Sigmoid colon (tissue), 7 donors: ENCODE measurements around the gene RPS6KA5. TPM values are rescaled to one million over a fixed set of nuclear protein-coding genes. Genes with fewer than 3 reads are reported as not detected.

ENCODE experiments used
- DNase-seq: peaks from one replicate; pipeline ENCODE4 v3.0.0-alpha.2; 2019
- H3K27ac ChIP-seq, 4 donors: fragments of 200-600 bp; sonication (generic); one replicate each; pipeline ENCODE4 v1.5.1; 2016 to 2019; ENCODE audit warnings: mild to moderate bottlenecking in 1 of 4
- H3K27me3 ChIP-seq, 3 donors: fragments of 200-600 bp; sonication (generic); one replicate each; pipeline ENCODE4 v1.5.1; 2019; ENCODE audit warnings: mild to moderate bottlenecking in 1 of 3
- H3K36me3 ChIP-seq, 4 donors: fragments of 200-600 bp; sonication (generic); one replicate each; pipeline ENCODE4 v1.5.1; 2016 to 2019
- H3K4me1 ChIP-seq, 4 donors: fragments of 200-600 bp; sonication (generic); one replicate each; pipeline ENCODE4 v1.5.1; 2017 to 2019
- H3K4me3 ChIP-seq, 4 donors: fragments of 200-600 bp; sonication (generic); one replicate each; pipeline ENCODE4 v1.5.1; 2017 to 2019; ENCODE audit warnings: mild to moderate bottlenecking in 2 of 4, moderate library complexity in 1 of 4
- H3K9me3 ChIP-seq, 4 donors: fragments of 200-600 bp in 3 of 4; sonication (generic) in 3 of 4; one replicate each; pipeline versions ENCODE4 v1.5.1 to v1.6.1; 2013 to 2019
- EP300 ChIP-seq, 4 donors: sonication (generic); formaldehyde crosslinking; IDR thresholded peaks; one replicate each; pipeline ENCODE4 v1.6.1; 2017; ENCODE audit warnings: antibody characterized with exemption in 4 of 4
- POLR2A ChIP-seq, 2 donors: fragments of 450-650 bp; IDR thresholded peaks; one replicate each; pipeline ENCODE4 v1.6.1; 2016; ENCODE audit warnings: antibody characterized with exemption in 2 of 2, mild to moderate bottlenecking in 2 of 2, moderate library complexity in 2 of 2
- POLR2AphosphoS5 ChIP-seq, 4 donors: sonication (generic); formaldehyde crosslinking; IDR thresholded peaks; one replicate each; pipeline ENCODE4 v1.6.1; 2017; ENCODE audit warnings: antibody characterized with exemption in 4 of 4
- WGBS, 2 donors: extraction: QIAGEN DNeasy Blood & Tissue Kit; methylation state at CpG; one replicate each; pipeline ENCODE4 v1.1.7; 2013; 5-methylcytosine and 5-hydroxymethylcytosine counted together
- intact Hi-C: fragments of 100-400 bp; cut with DNase I; formaldehyde crosslinking; loops from one replicate; pipeline ENCODE4 v1.15.1; 2023
- polyA plus RNA-seq, 3 donors: library from polyadenylated mRNA; stranded (reverse); fragments of 200-250 nt; gene quantifications; one replicate each; pipeline ENCODE4 v1.2.3, GENCODE V29; 2013
- total RNA-seq, 4 donors: library from RNA; depleted of rRNA; stranded (reverse); fragments of >200 nt; gene quantifications; one replicate each; pipeline ENCODE4 v1.1.0, GENCODE V29; 2016
- TF ChIP-seq, protein P1 (sequence below), 4 experiments: fragments of 450-650 bp in 3 of 4; fragments of 200-600 bp in 1 of 4; IDR thresholded peaks; one replicate each; pipeline ENCODE4 v1.5.1; 2016 to 2019; ENCODE audit warnings: antibody characterized with exemption in 4 of 4, mild to moderate bottlenecking in 3 of 4, moderate library complexity in 2 of 4
- donor health status: healthy with polysubstance abuse.
- donor health status: Bipolar disorder and iron deficiency.
- donor health status: healthy.

Gene RPS6KA5
- total and polyA plus RNA-seq, 7 donors = 3.6 to 36.4 (median 18.2) TPM

DNA sequence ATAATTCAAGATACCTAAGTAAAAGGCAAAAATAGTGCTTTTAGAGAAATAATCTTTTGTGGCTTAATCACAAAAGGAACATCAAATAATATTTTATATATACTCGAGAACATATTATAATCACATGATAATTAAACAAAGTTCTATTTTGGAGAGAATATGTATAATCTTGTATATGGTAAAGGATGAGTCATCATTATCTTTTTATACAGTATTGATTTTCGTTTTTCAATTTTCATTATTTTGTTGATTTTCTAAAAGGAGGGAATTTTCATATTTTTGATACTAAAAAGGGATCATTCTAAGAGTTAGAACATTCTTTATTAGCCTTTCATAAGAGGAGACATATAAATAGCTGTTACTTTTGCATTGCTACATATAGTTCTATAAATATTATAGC lies 166.9 kb downstream of the RPS6KA5 start:
- intact Hi-C loops = no loop called here

DNA sequence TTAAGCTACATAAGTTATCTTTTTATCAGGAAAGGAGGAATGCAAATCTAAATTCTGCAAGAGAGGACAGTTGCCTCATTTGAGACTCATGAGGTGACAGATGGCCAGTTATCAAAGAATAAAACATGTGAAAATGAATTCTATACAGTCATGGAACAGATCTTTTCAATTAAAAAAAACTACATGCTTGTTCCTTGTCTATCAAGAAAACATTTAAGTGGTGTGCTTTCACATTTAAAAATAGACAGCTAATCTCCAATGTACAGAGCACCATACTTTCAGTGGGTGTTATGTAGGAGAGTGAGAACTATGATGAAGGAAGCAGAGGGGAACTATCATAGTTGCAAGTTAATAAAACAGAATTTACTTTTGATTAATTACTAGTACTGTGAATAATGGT lies 167.5 kb downstream of the RPS6KA5 start:
- Histone ChIP-seq H3K4me3 (no peak overlapping the region), H3K36me3 (peaks cover 2 to 69% (median 7%) of the 10 kb centered on the region in 4 donors), H3K27me3 (no peaks in the 10 kb centered on the region), H3K27ac (no peak overlapping the region), H3K9me3 (no peaks in the 10 kb centered on the region), H3K4me1 (no peaks in the 10 kb centered on the region)
- TF ChIP-seq POLR2A (IDR thresholded peaks at IDR 0.05) (no peak), EP300 (IDR thresholded peaks at IDR 0.05) (no peak), POLR2AphosphoS5 (IDR thresholded peaks at IDR 0.05) (no peak)
- DNase-seq = no peak
- intact Hi-C loops = no loop called here

More for the DNA sequence above, 166.9 kb downstream of the RPS6KA5 start:
- Histone ChIP-seq H3K4me3 (no peak overlapping the region), H3K27me3 (no peaks in the 10 kb centered on the region), H3K27ac (no peak overlapping the region), H3K36me3 (peaks cover 8 to 74% (median 11%) of the 10 kb centered on the region in 4 donors), H3K4me1 (no peaks in the 10 kb centered on the region), H3K9me3 (no peaks in the 10 kb centered on the region)
- 88 to 93% methylated on average over 2 of the region's 2 CpGs for WGBS, 2 donors
- TF ChIP-seq EP300 (IDR thresholded peaks at IDR 0.05) (no peak), POLR2AphosphoS5 (IDR thresholded peaks at IDR 0.05) (no peak), POLR2A (IDR thresholded peaks at IDR 0.05) (no peak)
- TF ChIP-seq, protein P1, sequence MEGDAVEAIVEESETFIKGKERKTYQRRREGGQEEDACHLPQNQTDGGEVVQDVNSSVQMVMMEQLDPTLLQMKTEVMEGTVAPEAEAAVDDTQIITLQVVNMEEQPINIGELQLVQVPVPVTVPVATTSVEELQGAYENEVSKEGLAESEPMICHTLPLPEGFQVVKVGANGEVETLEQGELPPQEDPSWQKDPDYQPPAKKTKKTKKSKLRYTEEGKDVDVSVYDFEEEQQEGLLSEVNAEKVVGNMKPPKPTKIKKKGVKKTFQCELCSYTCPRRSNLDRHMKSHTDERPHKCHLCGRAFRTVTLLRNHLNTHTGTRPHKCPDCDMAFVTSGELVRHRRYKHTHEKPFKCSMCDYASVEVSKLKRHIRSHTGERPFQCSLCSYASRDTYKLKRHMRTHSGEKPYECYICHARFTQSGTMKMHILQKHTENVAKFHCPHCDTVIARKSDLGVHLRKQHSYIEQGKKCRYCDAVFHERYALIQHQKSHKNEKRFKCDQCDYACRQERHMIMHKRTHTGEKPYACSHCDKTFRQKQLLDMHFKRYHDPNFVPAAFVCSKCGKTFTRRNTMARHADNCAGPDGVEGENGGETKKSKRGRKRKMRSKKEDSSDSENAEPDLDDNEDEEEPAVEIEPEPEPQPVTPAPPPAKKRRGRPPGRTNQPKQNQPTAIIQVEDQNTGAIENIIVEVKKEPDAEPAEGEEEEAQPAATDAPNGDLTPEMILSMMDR (IDR thresholded peaks at IDR 0.05) = no peak
- no peak for DNase-seq

DNA sequence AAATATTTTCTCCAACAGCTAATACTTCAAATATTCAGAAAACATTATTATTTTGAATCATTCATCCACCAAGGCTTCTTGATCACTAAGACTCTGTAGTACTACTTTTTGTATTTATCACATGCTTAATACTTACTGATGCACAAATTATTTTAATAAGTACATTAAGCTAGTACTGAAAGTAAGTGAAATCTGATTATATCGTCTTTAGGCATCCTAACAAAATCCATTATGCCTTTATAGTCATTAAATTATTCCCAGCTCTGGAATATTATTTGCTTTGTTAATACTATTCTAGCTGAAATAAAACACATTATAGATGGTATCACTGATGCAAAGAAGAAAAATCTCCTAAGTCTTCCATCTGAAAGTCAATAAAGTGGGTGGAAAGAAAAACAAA lies 169.1 kb downstream of the RPS6KA5 start:
- H3K36me3 ChIP-seq = peaks cover 0 to 59% (median 2%) of the 10 kb centered on the region in 4 donors
- intact Hi-C loops = no loop called here
- no peak overlapping the region for H3K4me3 ChIP-seq
- no peak for DNase-seq
- WGBS, 2 donors = 96 to 99% methylated on average over 1 of the region's 1 CpG
- no peaks in the 10 kb centered on the region for H3K27me3 ChIP-seq
- H3K4me1 ChIP-seq = no peaks in the 10 kb centered on the region
- no peaks in the 10 kb centered on the region for H3K9me3 ChIP-seq
- no peak overlapping the region for H3K27ac ChIP-seq
- TF ChIP-seq, protein P1 (IDR thresholded peaks at IDR 0.05) = no peak
- TF ChIP-seq POLR2A (IDR thresholded peaks at IDR 0.05) (no peak), POLR2AphosphoS5 (IDR thresholded peaks at IDR 0.05) (no peak), EP300 (IDR thresholded peaks at IDR 0.05) (no peak)

- TF ChIP-seq, protein P1 (IDR thresholded peaks at IDR 0.05) = no peak
- no peak for TF ChIP-seq POLR2AphosphoS5 (IDR thresholded peaks at IDR 0.05)
- TF ChIP-seq EP300 (IDR thresholded peaks at IDR 0.05) = no peak
- TF ChIP-seq POLR2A (IDR thresholded peaks at IDR 0.05) = no peak
- no peak for DNase-seq
- Histone ChIP-seq H3K9me3 (no peaks in the 10 kb centered on the region), H3K27me3 (no peaks in the 10 kb centered on the region), H3K4me3 (no peak overlapping the region), H3K36me3 (peaks cover 0 to 53% (median 2%) of the 10 kb centered on the region in 4 donors), H3K27ac (no peak overlapping the region), H3K4me1 (no peaks in the 10 kb centered on the region)
- intact Hi-C loops = no loop called here
- 95% methylated on average over 10 of the region's 10 CpGs for WGBS, 2 donors
These were observed 170.0 kb downstream of the RPS6KA5 start for GRCh38 chr14:90890322-90891020.

DNA sequence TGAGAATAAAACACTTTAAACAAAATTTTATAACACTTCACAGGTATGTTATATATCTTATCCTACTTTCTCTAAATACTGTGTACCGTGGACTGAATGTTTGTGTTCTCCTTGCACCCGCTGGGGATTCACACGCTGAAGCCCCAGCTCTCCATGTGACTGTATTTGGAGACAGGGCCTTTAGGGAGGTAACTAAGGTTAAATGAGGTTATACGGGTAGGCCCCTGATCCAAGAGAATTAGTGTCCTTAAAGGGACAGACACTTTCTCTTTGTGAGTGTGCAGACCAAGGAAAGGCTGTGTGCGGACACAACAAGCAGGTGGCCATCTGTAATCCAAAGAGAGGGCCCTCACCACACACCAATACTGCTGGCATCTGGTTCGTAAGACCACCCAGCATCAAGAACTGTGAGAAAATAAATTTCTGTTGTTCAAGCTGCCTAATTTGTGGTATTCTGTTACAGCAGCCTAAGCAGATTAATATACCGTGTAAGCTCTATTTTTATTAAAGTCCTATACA lies 174.1 kb downstream of the RPS6KA5 start:
- H3K27ac ChIP-seq = no peak overlapping the region
- no peaks in the 10 kb centered on the region for H3K27me3 ChIP-seq
- TF ChIP-seq EP300 (IDR thresholded peaks at IDR 0.05) (no peak), POLR2A (IDR thresholded peaks at IDR 0.05) (no peak), POLR2AphosphoS5 (IDR thresholded peaks at IDR 0.05) (no peak)
- TF ChIP-seq, protein P1 (IDR thresholded peaks at IDR 0.05) = no peak
- peaks cover 0 to 34% (median 2%) of the 10 kb centered on the region in 4 donors for H3K36me3 ChIP-seq
- H3K4me3 ChIP-seq = no peak overlapping the region
- no peak for DNase-seq
- 94 to 96% methylated on average over 7 of the region's 7 CpGs for WGBS, 2 donors
- H3K9me3 ChIP-seq = no peaks in the 10 kb centered on the region
- intact Hi-C loops = no loop called here
- H3K4me1 ChIP-seq = no peaks in the 10 kb centered on the region
